NCI-H748 (cell line): ENCODE data around the gene HOXC10.

Experiments
- DNase-seq: peaks from one replicate; lab custom pipeline; 2025; ENCODE audit not compliant: unreplicated experiment; lab: John Stamatoyannopoulos, UW

HOXC10 gene

GRCh38 chr12:54027442-54027786 lies 42.5 kb downstream of the HOXC10 start:
- DNase-seq = no peak

- DNase-seq = peak; percentile 41
These were observed 43.6 kb downstream of the HOXC10 start, which contains the start of gene HOXC6 for GRCh38 chr12:54028314-54029201. HOXC6 (plus strand) TSS chr12:54028440; CDS start chr12:54028522, 82 bp downstream.

GRCh38 chr12:54029529-54030441 lies 44.8 kb downstream of the HOXC10 start:
- no peak for DNase-seq

GRCh38 chr12:54030442-54030801 lies 45.5 kb downstream of the HOXC10 start:
- DNase-seq = no peak

GRCh38 chr12:54030889-54031471 lies 46.0 kb downstream of the HOXC10 start:
- no peak for DNase-seq

- no peak for DNase-seq
These were observed 46.5 kb downstream of the HOXC10 start for GRCh38 chr12:54031480-54031879.

- DNase-seq = no peak
These were observed 47.2 kb downstream of the HOXC10 start for GRCh38 chr12:54032086-54032619.

- DNase-seq = peak; percentile 93
These were observed 47.7 kb downstream of the HOXC10 start, which contains the start of gene HOXC5 for GRCh38 chr12:54032627-54033100. HOXC5 (plus strand) TSS chr12:54033050; CDS start chr12:54033123, 73 bp downstream.

GRCh38 chr12:54033106-54033979 lies 48.4 kb downstream of the HOXC10 start:
- peak; percentile 72 for DNase-seq

GRCh38 chr12:54033980-54034784 lies 49.2 kb downstream of the HOXC10 start:
- peak; percentile 49 for DNase-seq

- DNase-seq = no peak
These were observed 49.9 kb downstream of the HOXC10 start for GRCh38 chr12:54034785-54035310.

GRCh38 chr12:54035568-54036264 lies 50.8 kb downstream of the HOXC10 start:
- no peak for DNase-seq

GRCh38 chr12:54036620-54037359 lies 51.8 kb downstream of the HOXC10 start:
- DNase-seq = no peak

- DNase-seq = no peak
These were observed 52.7 kb downstream of the HOXC10 start for GRCh38 chr12:54037360-54038283.

- DNase-seq = no peak
These were observed 53.4 kb downstream of the HOXC10 start for GRCh38 chr12:54038284-54038870.

- no peak for DNase-seq
These were observed 54.0 kb downstream of the HOXC10 start for GRCh38 chr12:54038871-54039414.
